Loucy (cell line): ENCODE data around the gene P2RY8.

Source experiments
- CTCF ChIP-seq: fragments of 200-600 bp; sonication (generic); conservative IDR thresholded peaks from 2 replicates; pipeline ENCODE4 v1.5.1; 2014; ENCODE audit warnings: mild to moderate bottlenecking, antibody characterized with exemption, low read length
- EZH2phosphoT487 ChIP-seq: fragments of 200-600 bp; IDR thresholded peaks from 2 replicates; pipeline ENCODE4 v1.6.1; 2018; ENCODE audit warnings: antibody characterized with exemption, mild to moderate bottlenecking, moderate library complexity, borderline replicate concordance

- TF ChIP-seq CTCF (no peak), EZH2phosphoT487 (no peak)
Measured at GRCh38 chrX:1577845-1578244, 40.9 kb upstream of the P2RY8 start.
